ENCODE measurements around the gene CEL.
"Not testable (repeated sequence)": the region's sequence is repeated elsewhere in the genome, so short reads cannot be mapped to it uniquely, and the experiment has no call there.

CEL gene

DNA sequence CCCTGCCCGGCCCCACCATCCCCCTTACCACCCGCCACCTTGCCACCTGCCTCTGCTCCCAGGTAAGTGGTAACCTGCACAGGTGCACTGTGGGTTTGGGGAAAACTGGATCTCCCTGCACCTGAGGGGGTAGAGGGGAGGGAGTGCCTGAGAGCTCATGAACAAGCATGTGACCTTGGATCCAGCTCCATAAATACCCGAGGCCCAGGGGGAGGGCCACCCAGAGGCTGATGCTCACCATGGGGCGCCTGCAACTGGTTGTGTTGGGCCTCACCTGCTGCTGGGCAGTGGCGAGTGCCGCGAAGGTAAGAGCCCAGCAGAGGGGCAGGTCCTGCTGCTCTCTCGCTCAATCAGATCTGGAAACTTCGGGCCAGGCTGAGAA, at the start of gene CEL:
Gene CEL (plus strand): TSS at position 218 of the 382 bp plus-strand sequence. CDS start 22 bp downstream, at position 240.
- CTCF ChIA-PET = interaction anchor here (1.0 kb wide), 1 partner anchor 13 kb away, joined by 4 read pairs; no protein-coding TSS in a partner anchor
- H3K27ac ChIP-seq = peak within 1 kb of the TSS; percentile 97
- DNase-seq (ENCODE audit: low spot score); POLR2A ChIA-PET (ENCODE audit: low non-redundant PET): not testable (repeated sequence)

DNA sequence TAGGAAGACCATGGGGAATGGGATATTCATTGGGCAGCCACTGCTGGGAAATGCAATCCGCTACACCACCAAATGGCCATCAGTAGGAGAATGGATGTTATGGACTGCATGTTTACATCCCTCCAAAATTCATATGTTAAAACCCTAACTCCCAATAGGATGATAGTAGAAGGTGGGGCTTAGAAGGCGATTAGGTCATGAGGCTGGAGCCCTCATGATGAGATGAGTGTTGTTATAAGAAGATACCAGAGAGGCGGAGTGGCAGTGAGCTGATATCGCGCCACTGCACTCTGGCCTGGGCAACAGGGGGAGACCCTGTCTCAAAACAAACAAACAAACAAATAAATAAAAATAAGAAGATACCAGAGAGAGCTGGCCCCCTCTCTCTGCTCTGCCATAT, 47.1 kb upstream of the CEL start:
- no peak for DNase-seq (ENCODE audit: low spot score)
- ChIA-PET POLR2A (ENCODE audit: low non-redundant PET) (no interaction called here), CTCF (no interaction called here)
- H3K27ac ChIP-seq = no peak overlapping the region
- TF ChIP-seq, protein P1, sequence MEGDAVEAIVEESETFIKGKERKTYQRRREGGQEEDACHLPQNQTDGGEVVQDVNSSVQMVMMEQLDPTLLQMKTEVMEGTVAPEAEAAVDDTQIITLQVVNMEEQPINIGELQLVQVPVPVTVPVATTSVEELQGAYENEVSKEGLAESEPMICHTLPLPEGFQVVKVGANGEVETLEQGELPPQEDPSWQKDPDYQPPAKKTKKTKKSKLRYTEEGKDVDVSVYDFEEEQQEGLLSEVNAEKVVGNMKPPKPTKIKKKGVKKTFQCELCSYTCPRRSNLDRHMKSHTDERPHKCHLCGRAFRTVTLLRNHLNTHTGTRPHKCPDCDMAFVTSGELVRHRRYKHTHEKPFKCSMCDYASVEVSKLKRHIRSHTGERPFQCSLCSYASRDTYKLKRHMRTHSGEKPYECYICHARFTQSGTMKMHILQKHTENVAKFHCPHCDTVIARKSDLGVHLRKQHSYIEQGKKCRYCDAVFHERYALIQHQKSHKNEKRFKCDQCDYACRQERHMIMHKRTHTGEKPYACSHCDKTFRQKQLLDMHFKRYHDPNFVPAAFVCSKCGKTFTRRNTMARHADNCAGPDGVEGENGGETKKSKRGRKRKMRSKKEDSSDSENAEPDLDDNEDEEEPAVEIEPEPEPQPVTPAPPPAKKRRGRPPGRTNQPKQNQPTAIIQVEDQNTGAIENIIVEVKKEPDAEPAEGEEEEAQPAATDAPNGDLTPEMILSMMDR (conservative IDR thresholded peaks at IDR 0.05; ENCODE audit: low read depth) = no peak

DNA sequence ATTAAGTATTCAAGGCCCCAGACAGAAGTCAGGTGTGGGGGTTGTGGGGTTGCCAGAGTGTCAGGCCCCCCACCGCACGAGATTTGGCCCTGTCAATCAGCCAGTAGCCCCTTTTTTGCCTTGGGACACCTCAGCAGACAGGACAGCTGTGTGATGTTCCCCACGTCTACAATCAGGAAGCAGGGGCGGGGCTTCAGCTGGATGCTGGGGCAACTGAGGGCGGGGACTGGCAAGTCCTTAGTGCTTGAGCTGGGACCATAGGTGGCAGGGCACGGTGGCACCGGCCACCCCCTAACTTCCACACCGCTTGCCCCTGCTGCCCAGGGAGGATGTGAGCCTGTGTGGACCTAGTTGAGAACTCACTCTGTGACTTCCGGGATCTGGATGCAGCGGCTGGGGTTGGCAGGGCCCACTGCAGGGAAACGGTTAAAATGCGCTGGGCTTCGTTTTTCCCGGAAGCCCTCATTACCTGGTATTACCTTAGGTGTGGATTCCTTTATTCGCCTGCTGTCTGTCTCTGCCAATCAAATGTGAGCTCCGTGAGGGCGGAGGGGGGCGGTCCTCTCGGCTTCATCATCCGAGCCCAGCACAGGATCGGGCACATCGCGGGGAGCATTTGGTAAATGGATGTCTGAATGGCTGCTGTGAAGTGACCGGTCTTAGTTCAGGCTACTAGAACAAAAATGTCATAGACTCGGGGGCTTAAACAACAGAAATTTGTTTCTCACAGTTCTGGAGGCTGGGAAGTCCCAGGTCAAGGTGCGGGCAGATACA, 38.5 kb upstream of the CEL start:
- POLR2A ChIA-PET (ENCODE audit: low non-redundant PET) = no interaction called here
- TF ChIP-seq, protein P1 (conservative IDR thresholded peaks at IDR 0.05; ENCODE audit: low read depth) = no peak
- H3K27ac ChIP-seq = no peak overlapping the region
- CTCF ChIA-PET = interaction anchor here (0.6 to 1.9 kb wide), 10 partner anchors 8 to 334 kb away, joined by 3 to 11 read pairs (median 3); partner anchors contain the start of gene GTF3C5
- DNase-seq (ENCODE audit: low spot score) = no peak

DNA sequence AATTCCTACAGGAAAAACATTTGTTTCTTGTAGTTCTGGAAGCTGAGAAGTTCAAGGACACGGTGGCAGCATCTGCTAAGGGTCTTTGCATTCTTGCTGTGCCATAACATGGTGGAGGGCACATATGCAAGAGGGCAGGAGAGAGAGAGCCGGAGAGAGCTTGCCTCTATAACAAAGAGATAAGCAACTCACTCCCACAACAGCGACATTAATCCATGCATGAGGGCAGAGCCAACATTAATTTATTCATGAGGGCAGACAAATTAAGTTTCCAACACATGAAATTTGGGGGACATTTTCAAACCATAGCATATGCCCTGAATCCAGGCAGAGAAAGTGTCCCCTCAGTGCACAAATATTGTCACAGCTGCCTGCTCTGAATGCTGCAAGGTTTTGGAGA, 35.4 kb upstream of the CEL start:
- CTCF ChIA-PET = interaction anchor here (0.6 to 2.3 kb wide), 6 partner anchors 22 to 161 kb away, joined by 3 to 11 read pairs (median 3); no protein-coding TSS in a partner anchor

DNA sequence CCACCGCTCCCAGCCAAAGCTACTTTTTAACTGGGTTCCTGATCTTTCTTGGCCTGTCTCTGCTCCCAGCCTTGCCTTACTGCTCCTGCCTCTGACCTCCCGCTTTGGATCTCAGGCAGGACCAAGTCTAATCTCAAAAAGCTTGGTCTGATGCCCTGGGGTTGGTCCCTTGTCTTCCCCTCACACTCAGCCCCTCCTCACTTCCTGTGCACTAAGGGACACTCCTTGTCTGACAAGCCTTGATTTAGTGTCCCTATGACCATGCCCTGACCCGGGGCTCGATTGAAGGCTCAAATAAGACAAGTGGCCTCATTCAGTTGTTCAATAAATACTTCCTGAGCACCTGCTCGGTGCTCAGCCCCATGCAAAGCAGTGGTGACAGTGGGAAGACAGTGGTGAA, 34.6 kb upstream of the CEL start:
- TF ChIP-seq, protein P1 (conservative IDR thresholded peaks at IDR 0.05; ENCODE audit: low read depth) = no peak
- ChIA-PET CTCF (interaction anchor here (0.6 to 2.0 kb wide), 4 partner anchors 21 to 120 kb away, joined by 3 to 5 read pairs (median 3); no protein-coding TSS in a partner anchor), POLR2A (ENCODE audit: low non-redundant PET) (no interaction called here)
- H3K27ac ChIP-seq = no peak overlapping the region
- no peak for DNase-seq (ENCODE audit: low spot score)

More for the DNA sequence above, 35.4 kb upstream of the CEL start:
- H3K27ac ChIP-seq = no peak overlapping the region
- POLR2A ChIA-PET (ENCODE audit: low non-redundant PET) = interaction anchor here (0.6 kb wide), 1 partner anchor 81 kb away, joined by 3 read pairs; no protein-coding TSS in a partner anchor
- DNase-seq (ENCODE audit: low spot score) = no peak
- TF ChIP-seq, protein P1 (conservative IDR thresholded peaks at IDR 0.05; ENCODE audit: low read depth) = no peak

DNA sequence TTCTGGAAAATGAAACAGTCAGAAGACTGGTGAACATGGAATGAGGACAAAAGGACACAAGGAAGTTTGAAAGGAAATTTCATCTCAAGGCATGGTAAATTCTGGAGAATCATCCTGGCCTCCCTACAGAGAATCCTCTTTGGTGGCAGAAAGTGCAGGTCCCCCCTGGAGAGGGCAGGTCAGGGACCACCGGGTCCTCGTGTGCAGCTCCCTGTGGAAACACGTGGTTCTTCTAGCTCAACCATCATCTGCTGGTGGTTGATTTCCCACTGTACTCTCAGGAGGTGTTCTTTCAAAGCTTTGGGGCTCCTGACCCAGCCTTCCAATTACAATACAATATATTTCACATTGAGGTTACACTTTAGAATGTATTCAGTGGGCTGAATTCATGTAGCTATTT, 33.6 kb upstream of the CEL start:
- CTCF ChIA-PET = interaction anchor here (0.5 to 2.0 kb wide), 2 partner anchors 15 to 20 kb away, joined by 3 to 5 read pairs; no protein-coding TSS in a partner anchor
- DNase-seq (ENCODE audit: low spot score) = no peak

More for the DNA sequence above, 33.6 kb upstream of the CEL start:
- POLR2A ChIA-PET (ENCODE audit: low non-redundant PET) = no interaction called here
- H3K27ac ChIP-seq = no peak overlapping the region
- TF ChIP-seq, protein P1 (conservative IDR thresholded peaks at IDR 0.05; ENCODE audit: low read depth) = no peak
